HEK293 (cell line): ENCODE measurements around the gene DNER.
"Not testable (repeated sequence)": the region's sequence is repeated elsewhere in the genome, so short reads cannot be mapped to it uniquely, and the experiment has no call there.

Source experiments
- CTCF ChIA-PET: fragments of 350-600 bp; formaldehyde crosslinking; extraction: SDS; loops from one replicate; lab custom pipeline; 2021; ENCODE audit warnings: antibody characterized with exemption; lab: Yijun Ruan, JAX
- POLR2A ChIA-PET: fragments of 300-600 bp; formaldehyde crosslinking; extraction: SDS; loops from one replicate; lab custom pipeline; 2020; ENCODE audit warnings: antibody characterized with exemption, inconsistent platforms; lab: Yijun Ruan, JAX
- H3K27ac ChIP-seq: fragments of 200-500 bp; sonication (Bioruptor generic); 2 replicates; pipeline ENCODE4 v1.5.1; 2014; ENCODE audit warnings: low read depth, low read length, control low read depth, inconsistent platforms; ENCODE audit errors: extremely low read depth
- H3K36me3 ChIP-seq, 2 experiments: fragments of 200-500 bp in 1 of 2; sonication (Bioruptor generic) in 1 of 2; 1 replicate in 1 of 2; 2 replicates in 1 of 2; pipeline ENCODE4 v1.5.1; 2014 to 2017; ENCODE audit warnings: inconsistent platforms in 2 of 2, low read length in 2 of 2; ENCODE audit not compliant: control insufficient read depth in 2 of 2, insufficient read depth in 1 of 2
- H3K4me1 ChIP-seq: fragments of 200-500 bp; sonication (Bioruptor generic); 2 replicates; pipeline ENCODE4 v1.5.1; 2014; ENCODE audit warnings: mild to moderate bottlenecking, low read length, inconsistent platforms; ENCODE audit not compliant: control insufficient read depth, insufficient read depth
- H3K4me3 ChIP-seq: 2 replicates; pipeline ENCODE4 v1.5.1; 2011; ENCODE audit warnings: low read depth, mild to moderate bottlenecking, control low read depth, low read length, moderate library complexity
- H3K9me3 ChIP-seq: fragments of 200-500 bp; sonication (Bioruptor generic); 2 replicates; pipeline ENCODE4 v1.5.1; 2014; ENCODE audit warnings: low read depth, low read length, inconsistent platforms; ENCODE audit not compliant: control insufficient read depth, insufficient read depth
- AEBP2 ChIP-seq: fragments of 450-650 bp; formaldehyde crosslinking; IDR thresholded peaks from 2 replicates; pipeline ENCODE4 v1.5.1; 2016; ENCODE audit warnings: missing biosample characterization, missing genetic modification characterization, borderline replicate concordance
- BCL11A ChIP-seq: fragments of 450-650 bp; formaldehyde crosslinking; IDR thresholded peaks from 2 replicates; pipeline ENCODE4 v1.5.1; 2016; ENCODE audit warnings: low read depth, missing biosample characterization, missing genetic modification characterization
- EGR2 ChIP-seq: fragments of 450-650 bp; formaldehyde crosslinking; IDR thresholded peaks from 2 replicates; pipeline ENCODE4 v1.5.1; 2016; ENCODE audit warnings: low read depth, missing biosample characterization, missing genetic modification characterization
- HIC1 ChIP-seq: fragments of 450-650 bp; formaldehyde crosslinking; IDR thresholded peaks from 2 replicates; pipeline ENCODE4 v1.5.1; 2016; ENCODE audit warnings: missing biosample characterization, missing genetic modification characterization
- KLF16 ChIP-seq: fragments of 450-650 bp; formaldehyde crosslinking; IDR thresholded peaks from 2 replicates; pipeline ENCODE4 v1.5.1; 2017; ENCODE audit warnings: missing biosample characterization, missing genetic modification characterization
- MEIS1 ChIP-seq: sonication (generic); formaldehyde crosslinking; IDR thresholded peaks from 2 replicates; pipeline ENCODE4 v1.8.1; 2022; ENCODE audit warnings: missing genetic modification reagents, mild to moderate bottlenecking, borderline replicate concordance
- MYNN ChIP-seq: fragments of 450-650 bp; formaldehyde crosslinking; IDR thresholded peaks from 2 replicates; pipeline ENCODE4 v1.5.1; 2016; ENCODE audit warnings: missing biosample characterization, missing genetic modification characterization, borderline replicate concordance
- WT1 ChIP-seq: fragments of 450-650 bp; formaldehyde crosslinking; IDR thresholded peaks from 2 replicates; pipeline ENCODE4 v1.5.1; 2016; ENCODE audit warnings: missing biosample characterization, missing genetic modification characterization
- ZBTB21 ChIP-seq: fragments of 450-650 bp; formaldehyde crosslinking; IDR thresholded peaks from 2 replicates; pipeline ENCODE4 v1.5.1; 2017; ENCODE audit warnings: missing biosample characterization, missing genetic modification characterization
- ZBTB7A ChIP-seq: fragments of 450-650 bp; formaldehyde crosslinking; IDR thresholded peaks from 2 replicates; pipeline ENCODE4 v1.5.1; 2016; ENCODE audit warnings: low read depth, missing biosample characterization, missing genetic modification characterization
- ZNF121 ChIP-seq: fragments of 450-650 bp; formaldehyde crosslinking; IDR thresholded peaks from 2 replicates; pipeline ENCODE4 v1.5.1; 2016; ENCODE audit warnings: missing biosample characterization, missing genetic modification characterization
- ZNF132 ChIP-seq: fragments of 450-650 bp; formaldehyde crosslinking; IDR thresholded peaks from 2 replicates; pipeline ENCODE4 v1.5.1; 2017; ENCODE audit warnings: missing biosample characterization, missing genetic modification characterization, borderline replicate concordance
- ZNF24 ChIP-seq: fragments of 450-650 bp; formaldehyde crosslinking; IDR thresholded peaks from 2 replicates; pipeline ENCODE4 v1.5.1; 2016; ENCODE audit warnings: missing biosample characterization, missing genetic modification characterization
- ZNF560 ChIP-seq: fragments of 450-650 bp; formaldehyde crosslinking; IDR thresholded peaks from 2 replicates; pipeline ENCODE4 v1.5.1; 2017; ENCODE audit warnings: missing biosample characterization, missing genetic modification characterization, borderline replicate concordance
- ZNF623 ChIP-seq: fragments of 450-650 bp; formaldehyde crosslinking; IDR thresholded peaks from 2 replicates; pipeline ENCODE4 v1.5.1; 2016; ENCODE audit warnings: missing biosample characterization, missing genetic modification characterization
- ZNF624 ChIP-seq: fragments of 450-650 bp; formaldehyde crosslinking; IDR thresholded peaks from 2 replicates; pipeline ENCODE4 v1.5.1; 2017; ENCODE audit warnings: missing biosample characterization, missing genetic modification characterization
- ZNF629 ChIP-seq: fragments of 450-650 bp; formaldehyde crosslinking; IDR thresholded peaks from 2 replicates; pipeline ENCODE4 v1.5.1; 2017; ENCODE audit warnings: missing biosample characterization, missing genetic modification characterization
- ZNF645 ChIP-seq: fragments of 450-650 bp; formaldehyde crosslinking; IDR thresholded peaks from 2 replicates; pipeline ENCODE4; 2016; ENCODE audit warnings: missing biosample characterization, missing genetic modification characterization
- ZNF677 ChIP-seq: fragments of 450-650 bp; IDR thresholded peaks from 2 replicates; pipeline ENCODE4 v1.5.0; 2018; ENCODE audit warnings: missing biosample characterization, mild to moderate bottlenecking, missing genetic modification characterization, moderate library complexity
- ZNF707 ChIP-seq: fragments of 450-650 bp; formaldehyde crosslinking; IDR thresholded peaks from 2 replicates; pipeline ENCODE4 v1.5.1; 2016; ENCODE audit warnings: missing biosample characterization, missing genetic modification characterization
- ZSCAN18 ChIP-seq: fragments of 450-650 bp; formaldehyde crosslinking; IDR thresholded peaks from 2 replicates; pipeline ENCODE4 v1.5.1; 2016; ENCODE audit warnings: missing biosample characterization, missing genetic modification characterization

Gene DNER

GRCh38 chr2:229376866-229377265, 337.5 kb downstream of the DNER start (continued):
- TF ChIP-seq ZSCAN18 (tag by site-specific recombination): no peak

- no peaks in the 10 kb centered on the region for H3K4me1 ChIP-seq
- H3K9me3 ChIP-seq: no peaks in the 10 kb centered on the region
- POLR2A ChIA-PET: no interaction called here
- no peak overlapping the region for H3K4me3 ChIP-seq
- CTCF ChIA-PET: no interaction called here
- no peak overlapping the region for H3K27ac ChIP-seq
- H3K36me3 ChIP-seq: no peaks in the 10 kb centered on the region
- TF ChIP-seq MYNN (tag by site-specific recombination): no peak
Observed at GRCh38 chr2:229375251-229375650, 339.1 kb downstream of the DNER start.

- H3K36me3 ChIP-seq, POLR2A ChIA-PET, H3K4me1 ChIP-seq, H3K9me3 ChIP-seq, H3K4me3 ChIP-seq, H3K27ac ChIP-seq, CTCF ChIA-PET: not testable (repeated sequence)
Observed at GRCh38 chr2:229373311-229373710, 341.0 kb downstream of the DNER start.

- Histone ChIP-seq H3K4me3 (no peak overlapping the region), H3K4me1 (no peaks in the 10 kb centered on the region), H3K9me3 (no peaks in the 10 kb centered on the region), H3K27ac (no peak overlapping the region), H3K36me3 (no peaks in the 10 kb centered on the region)
- CTCF ChIA-PET: interaction anchor here (1.1 kb wide), 1 partner anchor 30 kb away, joined by 3 read pairs; no protein-coding TSS in a partner anchor
- TF ChIP-seq KLF16 (tag by site-specific recombination) (no peak), ZBTB21 (tag by site-specific recombination) (no peak), ZNF629 (tag by site-specific recombination) (no peak), MEIS1 (CRISPR knock-in tag) (no peak), BCL11A (tag by site-specific recombination) (no peak), ZNF24 (no peak), ZNF132 (tag by site-specific recombination) (no peak), ZNF560 (tag by site-specific recombination) (no peak), WT1 (no peak), ZNF624 (tag by site-specific recombination) (no peak), ZNF623 (tag by site-specific recombination) (no peak)
- POLR2A ChIA-PET: no interaction called here
Observed at GRCh38 chr2:229372207-229372606, 342.1 kb downstream of the DNER start.

- ChIA-PET POLR2A (no interaction called here), CTCF (no interaction called here)
- Histone ChIP-seq H3K4me1 (no peaks in the 10 kb centered on the region), H3K4me3 (no peak overlapping the region), H3K36me3 (no peaks in the 10 kb centered on the region), H3K27ac (no peak overlapping the region), H3K9me3 (no peaks in the 10 kb centered on the region)
- TF ChIP-seq AEBP2 (no peak), ZBTB7A (tag by site-specific recombination) (no peak), HIC1 (tag by site-specific recombination) (no peak), EGR2 (tag by site-specific recombination) (no peak), ZNF677 (tag by site-specific recombination) (no peak), ZNF121 (tag by site-specific recombination) (no peak), ZNF645 (tag by site-specific recombination) (no peak), ZNF707 (tag by site-specific recombination) (no peak)
Observed at GRCh38 chr2:229371086-229371485, 343.3 kb downstream of the DNER start.
